ENCODE results near the gene ORAI2.

DNA sequence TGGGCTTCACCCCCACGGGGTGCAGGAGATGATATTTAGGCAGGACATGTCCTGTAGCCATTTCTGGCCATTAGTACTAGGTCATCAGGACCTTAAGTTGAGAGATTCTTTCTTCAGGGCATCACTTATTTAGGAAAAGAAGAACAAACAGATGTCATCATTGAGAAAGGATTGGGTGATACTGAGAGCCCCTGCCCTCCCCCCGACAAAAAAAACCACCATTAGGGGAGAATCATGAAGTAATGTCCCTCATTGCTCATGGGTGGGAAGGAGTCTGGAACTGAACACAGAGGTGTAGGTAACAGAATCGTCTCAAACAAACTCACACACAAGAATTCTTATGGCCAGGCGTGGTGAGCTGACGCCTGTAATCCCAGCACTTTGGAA, 6.4 kb upstream of the ORAI2 start:
- TF ChIP-seq, protein P1, sequence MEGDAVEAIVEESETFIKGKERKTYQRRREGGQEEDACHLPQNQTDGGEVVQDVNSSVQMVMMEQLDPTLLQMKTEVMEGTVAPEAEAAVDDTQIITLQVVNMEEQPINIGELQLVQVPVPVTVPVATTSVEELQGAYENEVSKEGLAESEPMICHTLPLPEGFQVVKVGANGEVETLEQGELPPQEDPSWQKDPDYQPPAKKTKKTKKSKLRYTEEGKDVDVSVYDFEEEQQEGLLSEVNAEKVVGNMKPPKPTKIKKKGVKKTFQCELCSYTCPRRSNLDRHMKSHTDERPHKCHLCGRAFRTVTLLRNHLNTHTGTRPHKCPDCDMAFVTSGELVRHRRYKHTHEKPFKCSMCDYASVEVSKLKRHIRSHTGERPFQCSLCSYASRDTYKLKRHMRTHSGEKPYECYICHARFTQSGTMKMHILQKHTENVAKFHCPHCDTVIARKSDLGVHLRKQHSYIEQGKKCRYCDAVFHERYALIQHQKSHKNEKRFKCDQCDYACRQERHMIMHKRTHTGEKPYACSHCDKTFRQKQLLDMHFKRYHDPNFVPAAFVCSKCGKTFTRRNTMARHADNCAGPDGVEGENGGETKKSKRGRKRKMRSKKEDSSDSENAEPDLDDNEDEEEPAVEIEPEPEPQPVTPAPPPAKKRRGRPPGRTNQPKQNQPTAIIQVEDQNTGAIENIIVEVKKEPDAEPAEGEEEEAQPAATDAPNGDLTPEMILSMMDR (IDR thresholded peaks at IDR 0.05; ENCODE audit: extremely low read depth in 1 of 2, insufficient read depth in 1 of 2, low read depth in 1 of 2, low read length in 2 of 2): no peak
- TF ChIP-seq POLR2AphosphoS5 (IDR thresholded peaks at IDR 0.05; ENCODE audit: insufficient read depth, low read depth, low read length) (no peak), JUN (IDR thresholded peaks at IDR 0.05; ENCODE audit: borderline replicate concordance, insufficient read depth, insufficient read length, low read depth) (no peak), POLR2A (IDR thresholded peaks at IDR 0.05; ENCODE audit: low read depth, low read length) (no peak), EZH2 (IDR thresholded peaks at IDR 0.05; ENCODE audit: borderline replicate concordance, low read depth, low read length, severe bottlenecking) (no peak), MYC (IDR thresholded peaks at IDR 0.05; ENCODE audit: low read depth, low read length) (no peak), GATA2 (IDR thresholded peaks at IDR 0.05; ENCODE audit: insufficient read depth, insufficient read length, low read depth, low read length) (no peak), FOS (IDR thresholded peaks at IDR 0.05; ENCODE audit: borderline replicate concordance, insufficient read depth, low read length) (no peak)
- TF ChIP-seq, protein P2, sequence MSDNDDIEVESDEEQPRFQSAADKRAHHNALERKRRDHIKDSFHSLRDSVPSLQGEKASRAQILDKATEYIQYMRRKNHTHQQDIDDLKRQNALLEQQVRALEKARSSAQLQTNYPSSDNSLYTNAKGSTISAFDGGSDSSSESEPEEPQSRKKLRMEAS (IDR thresholded peaks at IDR 0.05; ENCODE audit: insufficient read depth, insufficient read length): no peak

Measured in endothelial cell of umbilical vein (primary cell).